ENCODE results near the gene TLE4. TPM values are rescaled to one million over a fixed set of nuclear protein-coding genes. Genes with fewer than 3 reads are reported as not detected.

TLE4 gene
- 119 TPM for total RNA-seq

DNA sequence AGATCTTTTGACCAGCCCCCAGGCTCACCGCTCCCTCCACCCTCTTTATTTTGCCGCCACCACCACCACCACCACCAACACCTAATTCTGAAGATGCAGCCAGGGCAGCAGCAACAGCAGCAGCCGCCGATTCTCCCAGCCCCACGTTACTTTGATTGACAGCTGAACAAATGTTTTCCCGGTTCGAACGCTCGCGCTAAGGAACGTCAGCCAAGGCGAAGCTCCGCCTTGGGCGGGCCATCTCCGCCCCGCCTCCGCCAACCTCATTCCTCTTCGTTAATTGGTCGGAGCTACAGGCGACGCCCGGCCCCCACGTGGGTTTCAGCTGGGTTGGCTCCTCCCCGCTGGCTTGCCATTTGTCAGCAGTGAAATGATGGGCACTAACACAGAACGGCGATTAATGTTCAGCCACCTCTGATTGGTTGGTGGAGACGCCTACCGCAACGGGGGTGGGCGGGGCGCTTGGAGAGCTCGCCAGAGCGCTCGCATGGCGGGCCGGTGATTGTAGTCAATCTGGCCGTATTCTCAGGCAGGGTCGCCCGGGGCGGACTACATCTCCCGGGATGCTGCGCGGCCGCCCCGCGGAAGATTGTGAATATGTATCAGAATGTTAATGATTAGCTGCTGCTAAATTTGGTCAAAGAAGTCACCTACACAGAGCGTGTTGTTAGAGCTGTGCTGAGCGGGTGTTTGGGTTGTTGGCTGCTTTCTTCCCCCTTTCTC is at the start of gene TLE4:
Gene TLE4 (plus strand): TSS at position 657 of the 723 bp plus-strand sequence. CDS start 826 bp downstream, outside the sequence.

